ENCODE data around the gene SEMA6A. TPM values are rescaled to one million over a fixed set of nuclear protein-coding genes. Genes with fewer than 3 reads are reported as not detected.

The SEMA6A gene
- total RNA-seq, 1 donor from 2014 or later, result 0.19 TPM

DNA sequence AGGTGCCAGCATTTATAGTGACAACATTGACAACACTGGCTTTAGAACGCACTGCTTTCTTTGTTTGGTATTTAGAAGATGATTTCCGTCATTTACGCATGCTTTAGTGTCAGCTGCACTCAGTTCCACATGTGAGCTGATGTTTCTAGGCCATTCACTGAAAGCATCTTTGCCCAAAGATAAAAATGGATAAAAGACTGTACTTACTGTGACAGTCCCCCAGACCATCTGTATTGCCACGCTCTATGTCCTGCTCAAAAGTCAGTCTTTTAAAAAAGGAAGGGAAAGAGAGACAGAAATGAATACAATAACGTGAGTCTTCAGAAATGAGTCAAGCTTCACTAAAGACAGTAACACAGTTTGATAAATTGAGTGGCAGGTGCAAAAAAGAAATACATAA is 99.3 kb downstream of the SEMA6A start:
- Mint-ChIP-seq H3K9me3 (peaks cover 9% of the 10 kb centered on the region), H3K4me1 (no peaks in the 10 kb centered on the region), H3K27me3 (no peaks in the 10 kb centered on the region), H3K4me3 (no peak overlapping the region), H3K27ac (no peak overlapping the region), H3K36me3 (ENCODE audit: low read depth) (no peaks in the 10 kb centered on the region)
- intact Hi-C loops (cut with micrococcal nuclease), result no loop called here
- no peak for DNase-seq

DNA sequence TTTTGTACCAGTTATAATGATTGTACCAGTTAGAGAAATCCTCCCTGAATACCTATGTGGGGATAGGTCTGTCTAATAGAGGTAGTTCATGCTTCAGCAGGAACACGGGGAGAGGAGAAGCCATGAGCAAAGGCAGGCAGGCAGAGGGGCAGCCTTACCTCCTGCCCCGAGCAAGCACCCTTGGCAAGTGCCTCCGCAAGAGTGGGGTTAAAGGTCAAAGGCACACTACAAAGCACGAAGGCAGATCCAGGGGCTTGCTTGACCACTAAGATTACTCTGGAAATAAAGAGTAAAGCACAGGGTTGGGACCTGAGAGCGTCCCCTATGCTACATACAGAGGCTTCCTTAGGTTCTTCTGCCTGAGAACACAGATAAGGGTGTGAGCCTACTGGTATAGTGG is 100.9 kb downstream of the SEMA6A start:
- no peak for DNase-seq
- no peak overlapping the region for H3K27ac Mint-ChIP-seq
- no peaks in the 10 kb centered on the region for H3K27me3 Mint-ChIP-seq
- H3K4me3 Mint-ChIP-seq, result no peak overlapping the region
- H3K36me3 Mint-ChIP-seq (ENCODE audit: low read depth), result no peaks in the 10 kb centered on the region
- intact Hi-C loops (cut with micrococcal nuclease), result no loop called here
- H3K4me1 Mint-ChIP-seq, result no peaks in the 10 kb centered on the region
- peaks cover 9% of the 10 kb centered on the region for H3K9me3 Mint-ChIP-seq

DNA sequence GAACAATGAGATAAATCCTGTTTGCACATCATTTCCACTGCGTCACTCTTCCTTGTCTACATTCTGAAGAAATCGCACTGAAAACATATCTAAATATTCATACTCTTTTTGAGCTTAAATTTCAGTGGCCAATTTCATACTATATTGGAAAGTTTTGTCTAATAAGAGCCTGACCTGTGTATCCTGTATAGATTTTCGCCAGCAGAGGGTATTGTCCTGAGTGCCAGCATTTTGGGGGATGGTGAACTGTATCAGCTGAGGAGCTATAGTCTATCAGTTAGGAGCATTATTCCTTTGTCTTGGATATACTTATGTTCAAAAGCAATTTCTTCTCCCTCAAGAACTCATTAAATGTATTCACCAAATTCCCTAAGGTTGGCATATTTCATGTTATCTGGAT is 102.3 kb downstream of the SEMA6A start:
- no peak overlapping the region for H3K27ac Mint-ChIP-seq
- intact Hi-C loops (cut with micrococcal nuclease), result no loop called here
- no peaks in the 10 kb centered on the region for H3K9me3 Mint-ChIP-seq
- no peak overlapping the region for H3K4me3 Mint-ChIP-seq
- H3K4me1 Mint-ChIP-seq, result no peaks in the 10 kb centered on the region
- H3K27me3 Mint-ChIP-seq, result no peaks in the 10 kb centered on the region
- no peaks in the 10 kb centered on the region for H3K36me3 Mint-ChIP-seq (ENCODE audit: low read depth)
- no peak for DNase-seq

DNA sequence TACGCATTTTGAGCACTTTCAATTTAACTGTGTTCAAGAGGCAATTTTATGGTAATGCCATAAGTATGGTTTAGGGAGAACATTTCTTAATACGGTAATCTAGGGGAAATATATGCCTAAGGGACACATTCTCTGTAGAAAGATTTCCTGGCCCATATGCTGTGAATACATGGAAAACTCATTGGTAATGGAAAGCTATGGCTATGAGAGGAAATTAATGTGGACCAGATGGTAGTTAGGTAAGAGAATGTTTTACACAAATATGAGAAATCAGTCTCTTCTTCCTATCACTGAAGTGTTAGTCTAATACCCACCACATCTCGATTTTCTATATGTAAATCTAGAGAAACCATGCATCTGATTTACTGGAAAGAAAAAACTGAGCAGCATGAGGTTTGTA is 105.0 kb downstream of the SEMA6A start:
- Mint-ChIP-seq H3K36me3 (ENCODE audit: low read depth) (no peaks in the 10 kb centered on the region), H3K4me3 (no peak overlapping the region), H3K27ac (no peak overlapping the region), H3K27me3 (no peaks in the 10 kb centered on the region), H3K4me1 (no peaks in the 10 kb centered on the region), H3K9me3 (no peaks in the 10 kb centered on the region)
- intact Hi-C loops (cut with micrococcal nuclease), result no loop called here
- DNase-seq, result no peak

DNA sequence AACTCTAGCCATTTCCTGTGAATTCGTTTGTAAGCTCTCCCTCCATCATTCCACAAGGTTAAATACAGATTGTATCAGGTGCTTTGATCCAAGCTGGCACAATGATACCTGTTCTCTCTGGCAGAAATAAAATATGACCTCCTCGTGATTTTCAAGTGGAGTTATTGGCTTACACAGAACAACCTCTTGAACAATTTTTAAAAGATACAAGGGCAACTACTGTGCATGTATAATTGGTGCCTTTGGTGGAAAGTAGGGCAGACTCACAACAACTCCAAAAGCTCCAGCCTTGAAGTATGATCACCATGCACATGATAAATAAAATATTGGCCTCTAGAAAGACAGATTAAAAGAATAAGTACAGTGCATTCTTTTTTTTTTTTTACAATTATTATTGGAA is 106.0 kb downstream of the SEMA6A start:
- Mint-ChIP-seq H3K36me3 (ENCODE audit: low read depth) (no peaks in the 10 kb centered on the region), H3K27me3 (no peaks in the 10 kb centered on the region), H3K4me3 (no peak overlapping the region), H3K9me3 (no peaks in the 10 kb centered on the region), H3K4me1 (no peaks in the 10 kb centered on the region), H3K27ac (no peak overlapping the region)
- intact Hi-C loops (cut with micrococcal nuclease), result no loop called here
- no peak for DNase-seq

DNA sequence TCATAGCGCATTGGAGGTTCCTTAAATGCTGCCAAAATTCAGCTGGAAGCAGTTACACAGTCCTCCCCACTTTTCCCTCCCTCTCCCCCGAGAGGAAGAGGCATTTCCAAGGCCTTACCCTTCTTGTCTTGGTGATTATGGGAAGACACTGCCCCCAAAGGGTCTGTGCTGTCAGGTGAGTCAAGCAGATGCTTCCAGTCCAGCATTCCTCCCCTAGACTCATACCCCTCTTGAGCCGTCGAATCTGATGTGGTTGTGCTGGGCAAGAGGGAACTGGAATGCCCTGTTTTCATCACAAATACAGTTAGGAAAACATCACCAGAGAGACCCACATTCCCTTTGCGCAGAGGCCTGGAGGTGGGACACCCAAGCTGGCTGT is 107.2 kb downstream of the SEMA6A start:
- H3K9me3 Mint-ChIP-seq, result no peaks in the 10 kb centered on the region
- H3K27me3 Mint-ChIP-seq, result no peaks in the 10 kb centered on the region
- no peak for DNase-seq
- H3K4me3 Mint-ChIP-seq, result no peak overlapping the region
- H3K4me1 Mint-ChIP-seq, result no peaks in the 10 kb centered on the region
- H3K27ac Mint-ChIP-seq, result no peak overlapping the region
- intact Hi-C loops (cut with micrococcal nuclease), result no loop called here
- H3K36me3 Mint-ChIP-seq (ENCODE audit: low read depth), result no peaks in the 10 kb centered on the region

DNA sequence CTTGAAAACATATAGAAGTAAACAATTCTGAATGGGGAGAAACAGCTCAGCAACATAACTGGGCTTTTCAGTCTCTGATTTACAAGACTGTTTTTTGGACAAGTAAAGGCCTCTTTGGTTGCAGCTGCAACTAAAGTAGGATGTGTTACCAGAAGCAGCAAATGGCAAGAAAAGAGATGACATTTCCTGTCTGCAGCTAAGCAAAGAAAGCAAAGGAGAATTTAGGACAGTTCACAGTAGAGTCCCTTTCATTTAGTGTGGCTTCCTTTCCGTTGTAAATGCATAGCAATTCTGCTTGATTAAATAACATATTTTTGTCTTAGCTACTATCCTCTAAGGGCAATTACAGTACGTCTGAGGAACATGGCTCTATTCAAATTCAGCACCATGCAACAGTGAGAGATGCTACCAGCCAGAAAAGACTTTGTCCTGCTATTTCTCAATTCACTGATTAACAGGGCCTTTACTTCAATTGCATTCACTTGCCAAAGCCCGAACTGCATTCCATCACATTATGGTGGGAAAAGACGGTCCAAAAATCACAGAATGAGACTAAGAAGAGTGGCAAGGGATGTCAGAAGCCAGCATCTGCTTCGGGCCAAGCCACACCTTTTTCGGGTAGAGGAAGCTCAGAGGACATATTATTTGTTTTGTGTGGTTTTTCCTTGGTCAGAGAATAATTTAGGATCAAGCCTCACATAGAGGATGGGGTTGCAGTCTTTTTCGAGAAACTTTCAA is 107.7 kb downstream of the SEMA6A start:
- intact Hi-C loops (cut with micrococcal nuclease), result no loop called here
- Mint-ChIP-seq H3K4me3 (no peak overlapping the region), H3K27me3 (no peaks in the 10 kb centered on the region), H3K27ac (no peak overlapping the region), H3K4me1 (no peaks in the 10 kb centered on the region), H3K9me3 (no peaks in the 10 kb centered on the region), H3K36me3 (ENCODE audit: low read depth) (no peaks in the 10 kb centered on the region)
- DNase-seq, result no peak

DNA sequence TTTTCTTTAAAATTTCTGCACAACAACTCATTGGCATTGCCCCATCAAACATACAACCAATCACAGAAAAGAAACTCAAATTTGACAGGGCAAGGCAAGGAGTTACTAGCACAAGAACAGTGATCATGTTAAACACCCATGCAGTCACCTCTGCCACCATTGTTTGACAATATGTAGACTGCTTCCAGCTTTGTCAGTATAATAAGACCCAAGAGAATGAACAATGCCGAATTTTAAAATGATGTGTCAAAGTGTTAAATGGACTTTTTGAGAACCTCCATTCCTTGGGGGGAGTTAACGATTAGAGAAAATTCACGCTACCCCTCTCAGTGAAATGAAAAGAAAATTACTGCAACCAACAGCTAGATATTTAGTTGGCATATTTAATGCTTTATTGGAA is 109.2 kb downstream of the SEMA6A start:
- intact Hi-C loops (cut with micrococcal nuclease), result no loop called here
- H3K27me3 Mint-ChIP-seq, result no peaks in the 10 kb centered on the region

DNA sequence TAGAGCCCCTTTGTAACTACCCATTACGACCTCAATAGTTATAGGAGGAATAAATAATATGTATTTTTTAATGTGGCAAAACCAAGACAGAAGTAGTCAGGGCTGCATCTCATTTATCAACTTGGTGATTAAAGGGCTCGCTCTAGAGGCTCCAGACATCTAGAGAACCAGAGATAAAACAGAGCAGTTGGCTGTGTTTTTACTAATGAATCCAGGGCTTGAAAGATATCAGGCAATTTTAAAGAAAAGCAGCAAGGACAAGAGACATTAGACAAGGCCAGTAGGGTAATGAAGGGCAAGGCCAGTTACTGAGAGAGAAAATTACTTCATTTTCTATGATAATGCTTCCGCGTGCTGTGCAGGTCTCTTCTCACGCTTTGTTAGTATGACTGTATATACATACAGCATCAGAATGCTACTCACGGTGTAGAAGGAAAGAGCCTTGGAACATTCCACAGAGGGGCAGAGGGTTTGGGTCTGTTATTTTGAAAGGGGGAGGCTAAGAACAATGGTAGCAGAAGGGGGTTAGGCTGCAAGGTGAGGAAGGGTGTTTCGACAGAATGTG is 110.4 kb downstream of the SEMA6A start:
- intact Hi-C loops (cut with micrococcal nuclease), result no loop called here
- H3K9me3 Mint-ChIP-seq, result no peaks in the 10 kb centered on the region
- H3K4me3 Mint-ChIP-seq, result no peak overlapping the region
- H3K27me3 Mint-ChIP-seq, result no peaks in the 10 kb centered on the region
- H3K4me1 Mint-ChIP-seq, result no peaks in the 10 kb centered on the region
- H3K36me3 Mint-ChIP-seq (ENCODE audit: low read depth), result no peaks in the 10 kb centered on the region
- DNase-seq, result no peak
- no peak overlapping the region for H3K27ac Mint-ChIP-seq

More for the DNA sequence above, 109.2 kb downstream of the SEMA6A start:
- DNase-seq, result no peak
- Mint-ChIP-seq H3K9me3 (no peaks in the 10 kb centered on the region), H3K4me1 (no peaks in the 10 kb centered on the region), H3K27ac (no peak overlapping the region), H3K4me3 (no peak overlapping the region), H3K36me3 (ENCODE audit: low read depth) (no peaks in the 10 kb centered on the region)

DNA sequence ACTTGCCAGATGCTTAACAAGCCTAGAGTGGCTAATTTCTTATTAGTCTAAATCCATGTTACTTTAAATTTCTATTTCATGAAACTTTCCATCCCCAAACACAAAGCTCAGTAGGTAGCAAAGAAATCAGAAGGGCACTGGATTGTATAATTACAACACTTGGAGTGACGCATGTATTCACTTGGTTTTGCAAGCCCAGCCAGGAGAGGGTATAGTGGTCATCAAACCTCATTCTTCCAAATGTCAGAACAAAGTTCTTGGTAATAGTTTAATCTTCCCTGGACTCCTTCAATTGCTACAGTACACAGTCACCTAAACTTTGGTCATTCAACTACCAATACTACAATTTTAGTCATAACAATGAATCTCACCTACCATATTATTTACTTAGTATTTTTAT is 112.1 kb downstream of the SEMA6A start:
- no peak for DNase-seq
- H3K4me1 Mint-ChIP-seq, result no peaks in the 10 kb centered on the region
- no peaks in the 10 kb centered on the region for H3K27me3 Mint-ChIP-seq
- H3K9me3 Mint-ChIP-seq, result no peaks in the 10 kb centered on the region
- H3K36me3 Mint-ChIP-seq (ENCODE audit: low read depth), result no peaks in the 10 kb centered on the region
- H3K27ac Mint-ChIP-seq, result no peak overlapping the region
- intact Hi-C loops (cut with micrococcal nuclease), result no loop called here
- no peak overlapping the region for H3K4me3 Mint-ChIP-seq

DNA sequence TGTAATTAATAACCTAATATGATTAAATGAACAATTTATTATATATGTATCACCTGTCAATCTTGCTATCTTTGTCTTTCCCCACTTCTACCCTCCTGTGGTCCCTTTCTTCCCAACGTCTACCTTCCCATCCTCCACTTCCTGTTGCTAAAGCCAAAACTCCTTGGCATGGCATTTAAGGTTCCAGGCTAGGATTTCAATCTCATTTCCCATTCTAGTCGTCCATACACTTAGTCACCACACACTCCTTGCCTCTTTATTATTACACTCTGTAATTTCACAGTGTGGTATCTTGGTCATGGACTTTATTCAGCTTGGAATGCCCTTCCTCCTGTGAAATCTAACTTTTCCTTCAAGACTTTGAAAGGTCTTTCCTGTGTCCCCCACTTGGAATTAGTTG is 115.3 kb downstream of the SEMA6A start:
- no peaks in the 10 kb centered on the region for H3K36me3 Mint-ChIP-seq (ENCODE audit: low read depth)
- no peak overlapping the region for H3K27ac Mint-ChIP-seq
- no peak overlapping the region for H3K4me3 Mint-ChIP-seq
- peaks cover 1% of the 10 kb centered on the region for H3K4me1 Mint-ChIP-seq
- H3K27me3 Mint-ChIP-seq, result no peaks in the 10 kb centered on the region
- intact Hi-C loops (cut with micrococcal nuclease), result no loop called here
- H3K9me3 Mint-ChIP-seq, result no peaks in the 10 kb centered on the region
- DNase-seq, result no peak

DNA sequence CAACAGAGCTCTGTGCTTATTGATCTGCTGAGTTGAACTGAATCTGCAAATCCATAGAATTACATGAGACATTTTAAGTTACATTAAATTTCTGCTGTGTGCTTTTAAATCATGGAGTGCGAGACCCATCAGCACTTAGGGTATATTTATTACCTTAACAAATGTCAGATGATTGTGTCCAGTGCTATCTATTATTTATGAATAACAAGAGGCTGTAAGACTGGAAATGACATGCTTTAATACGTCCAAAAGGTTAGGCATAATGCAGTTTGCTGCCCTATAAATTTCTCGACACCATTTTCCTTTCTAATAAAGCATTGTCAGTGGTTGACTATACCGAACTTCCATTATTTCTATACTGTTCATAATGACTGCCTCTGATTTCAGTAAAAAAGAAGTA is 117.6 kb downstream of the SEMA6A start:
- intact Hi-C loops (cut with micrococcal nuclease), result no loop called here
- Mint-ChIP-seq H3K27me3 (no peaks in the 10 kb centered on the region), H3K4me3 (no peak overlapping the region), H3K9me3 (no peaks in the 10 kb centered on the region), H3K4me1 (peaks cover 3% of the 10 kb centered on the region), H3K36me3 (ENCODE audit: low read depth) (no peaks in the 10 kb centered on the region), H3K27ac (no peak overlapping the region)
- DNase-seq, result no peak

DNA sequence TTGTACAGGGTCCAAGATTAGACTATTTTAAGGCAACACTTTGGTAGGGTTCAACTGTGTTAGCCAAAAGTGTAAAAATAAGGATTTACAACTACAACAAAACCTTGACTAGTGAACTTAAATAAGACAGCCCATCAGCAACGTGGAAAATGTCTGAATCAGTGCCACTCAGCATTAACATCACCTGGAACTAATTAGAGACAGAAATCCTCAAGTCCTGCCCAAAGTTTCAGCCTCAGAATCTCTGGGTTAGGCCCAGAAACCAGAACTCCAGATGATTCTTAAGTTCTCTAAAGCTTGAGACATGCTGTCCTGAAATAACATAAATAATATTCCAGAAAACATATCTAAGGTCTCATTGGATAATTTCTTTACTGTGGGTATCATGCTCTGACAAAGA is 118.6 kb downstream of the SEMA6A start:
- intact Hi-C loops (cut with micrococcal nuclease), result no loop called here
- H3K27me3 Mint-ChIP-seq, result no peaks in the 10 kb centered on the region
- H3K36me3 Mint-ChIP-seq (ENCODE audit: low read depth), result no peaks in the 10 kb centered on the region
- no peak overlapping the region for H3K27ac Mint-ChIP-seq
- no peaks in the 10 kb centered on the region for H3K9me3 Mint-ChIP-seq
- H3K4me1 Mint-ChIP-seq, result peaks cover 3% of the 10 kb centered on the region
- DNase-seq, result no peak
- H3K4me3 Mint-ChIP-seq, result no peak overlapping the region

DNA sequence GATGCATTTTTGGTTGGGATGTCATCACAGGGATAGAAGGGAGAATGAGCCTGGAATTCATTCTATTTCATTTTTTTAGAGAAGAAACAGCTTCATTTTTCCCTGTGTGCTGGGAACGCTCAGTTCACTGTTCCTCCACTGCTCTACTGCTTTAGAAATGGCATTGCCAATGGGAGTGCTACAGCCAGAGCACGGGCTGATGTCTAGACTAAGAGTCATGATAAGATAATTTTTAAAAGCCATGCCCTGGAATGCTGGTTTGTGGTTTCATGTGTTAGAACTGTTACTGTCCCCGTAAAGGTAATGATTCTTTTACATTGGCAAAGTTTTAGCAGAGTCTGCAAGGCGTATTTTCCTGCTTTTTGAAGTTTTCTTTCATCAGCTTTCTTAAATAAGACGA is 119.6 kb downstream of the SEMA6A start:
- intact Hi-C loops (cut with micrococcal nuclease), result no loop called here

DNA sequence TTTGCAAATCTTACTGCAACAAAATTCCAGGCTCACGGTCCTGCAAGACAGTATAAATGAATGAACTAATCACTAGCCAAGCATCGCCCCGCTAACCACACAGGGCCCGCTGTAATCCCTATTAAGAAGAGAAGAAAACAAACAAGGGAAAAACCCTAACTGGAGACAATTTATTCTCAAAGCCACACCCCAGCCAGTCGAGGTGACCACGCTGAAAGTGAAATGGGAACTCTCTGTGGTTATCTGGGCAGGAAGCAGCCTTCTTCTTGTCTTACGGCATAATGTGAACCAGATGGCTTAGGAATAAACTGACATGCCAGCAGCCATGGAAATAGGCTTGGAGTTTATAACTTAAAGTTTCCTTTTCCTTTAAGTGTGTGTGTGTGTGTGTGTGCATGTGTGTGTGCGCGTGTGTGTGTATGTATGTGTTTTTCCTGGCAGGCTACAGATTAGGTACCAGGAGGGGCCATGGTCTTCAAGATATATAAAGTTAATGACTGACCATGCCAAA is 120.2 kb downstream of the SEMA6A start:
- Mint-ChIP-seq H3K27me3 (no peaks in the 10 kb centered on the region), H3K4me3 (no peak overlapping the region), H3K27ac (no peak overlapping the region), H3K4me1 (peaks cover 3% of the 10 kb centered on the region), H3K36me3 (ENCODE audit: low read depth) (no peaks in the 10 kb centered on the region), H3K9me3 (no peaks in the 10 kb centered on the region)
- DNase-seq, result no peak
- intact Hi-C loops (cut with micrococcal nuclease), result no loop called here

More for the DNA sequence above, 119.6 kb downstream of the SEMA6A start:
- no peak overlapping the region for H3K27ac Mint-ChIP-seq
- no peaks in the 10 kb centered on the region for H3K9me3 Mint-ChIP-seq
- no peak for DNase-seq
- peaks cover 3% of the 10 kb centered on the region for H3K4me1 Mint-ChIP-seq
- H3K27me3 Mint-ChIP-seq, result no peaks in the 10 kb centered on the region
- no peak overlapping the region for H3K4me3 Mint-ChIP-seq
- no peaks in the 10 kb centered on the region for H3K36me3 Mint-ChIP-seq (ENCODE audit: low read depth)
